SK-N-MC (cell line): ENCODE results near the gene RBM3.

ENCODE experiments used
- DNase-seq: peaks from one replicate; pipeline ENCODE4 v3.0.0-alpha.2; 2011; ENCODE audit warnings: low read depth, low spot score
- H3K27ac ChIP-seq: fragments of 200-600 bp; sonication (generic); 2 replicates; pipeline ENCODE4 v1.5.1; 2016; ENCODE audit warnings: mixed run types
- H3K36me3 ChIP-seq: fragments of 200-600 bp; sonication (generic); 2 replicates; pipeline ENCODE4 v1.6.1; 2017; ENCODE audit warnings: antibody characterized with exemption, low read length, mixed read lengths; ENCODE audit not compliant: insufficient read depth
- H3K4me3 ChIP-seq: fragments of 200-600 bp; sonication (generic); 2 replicates; pipeline ENCODE4 v1.5.1; 2016
- H3K9ac ChIP-seq: fragments of 200-600 bp; sonication (generic); 2 replicates; pipeline ENCODE4 v1.8.0; 2017; ENCODE audit warnings: mixed run types, mixed read lengths; ENCODE audit not compliant: insufficient read length
- H3K9me3 ChIP-seq: fragments of 200-600 bp; sonication (generic); 2 replicates; pipeline ENCODE4 v1.6.1; 2017; ENCODE audit warnings: low read depth, mild to moderate bottlenecking, antibody characterized with exemption, low read length, moderate library complexity, mixed read lengths
- EZH2 ChIP-seq: fragments of 200-600 bp; sonication (generic); IDR thresholded peaks from one replicate; pipeline ENCODE4 v1.6.1; 2017; ENCODE audit warnings: antibody characterized with exemption
- FOXP2 ChIP-seq: optimal IDR thresholded peaks from 2 replicates; pipeline ENCODE3; 2011; ENCODE audit warnings: mild to moderate bottlenecking, moderate library complexity; ENCODE audit not compliant: insufficient read depth; ENCODE audit errors: extremely low read length, control extremely low read depth
- POLR2AphosphoS5 ChIP-seq: IDR thresholded peaks from 2 replicates; pipeline ENCODE4 v1.6.1; 2012; ENCODE audit warnings: mild to moderate bottlenecking, low read depth, low read length, borderline replicate concordance

The RBM3 gene

GRCh38 chrX:48589482-48590162 is 15.3 kb downstream of the RBM3 start:
- Histone ChIP-seq H3K27ac (no peak overlapping the region), H3K9ac (no peak overlapping the region), H3K4me3 (no peak overlapping the region), H3K9me3 (no peaks in the 10 kb centered on the region), H3K36me3 (no peaks in the 10 kb centered on the region)
- no peak for DNase-seq
- no peak for TF ChIP-seq FOXP2
- no peak for TF ChIP-seq POLR2AphosphoS5
- no peak for TF ChIP-seq EZH2

DNA sequence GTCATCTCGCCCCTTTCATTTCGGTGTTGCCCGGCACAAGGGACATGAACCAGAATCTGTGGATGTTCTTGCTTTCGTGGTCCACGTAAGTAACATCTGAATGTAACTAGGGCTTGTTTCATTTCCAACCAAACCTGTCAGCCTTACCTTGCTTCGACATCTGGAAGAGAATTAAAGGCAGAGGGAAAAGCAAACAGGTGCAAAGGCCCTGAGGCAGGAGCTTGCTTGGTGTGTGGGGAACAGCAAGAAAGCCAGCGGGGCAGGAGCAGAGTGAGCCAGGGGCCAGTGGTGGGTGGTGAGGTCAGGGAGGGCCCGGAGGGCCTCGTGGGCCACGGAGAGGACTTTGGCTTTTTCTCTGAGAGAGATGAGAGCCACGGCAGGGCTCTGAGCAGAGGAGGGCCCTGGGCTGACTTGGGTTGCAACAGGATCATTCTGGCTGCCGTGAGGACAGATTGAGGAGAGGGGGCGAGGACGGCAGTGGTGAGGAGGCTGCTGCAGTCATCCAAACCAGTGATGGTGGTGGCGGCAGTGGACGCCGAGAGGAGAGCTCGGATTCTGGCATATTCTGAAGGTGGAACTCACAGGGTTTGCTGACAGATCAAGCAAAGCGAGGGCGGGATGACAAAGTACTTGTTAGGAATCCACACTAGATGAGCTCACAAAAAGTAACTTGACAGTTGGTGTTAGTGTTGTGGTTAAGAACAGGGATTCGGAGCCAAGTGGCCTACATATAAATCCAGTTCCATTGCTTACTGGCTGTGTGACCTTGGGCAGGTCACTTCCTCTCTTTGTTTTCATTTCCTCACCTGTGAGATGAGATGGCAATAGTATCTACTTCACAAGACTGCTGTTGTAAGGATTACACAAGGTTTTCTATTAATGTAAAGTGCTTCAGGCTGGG is 16.2 kb downstream of the RBM3 start:
- TF ChIP-seq POLR2AphosphoS5 (no peak), EZH2 (no peak), FOXP2 (no peak)
- no peak overlapping the region for H3K27ac ChIP-seq
- H3K9ac ChIP-seq = no peak overlapping the region
- H3K4me3 ChIP-seq = no peak overlapping the region
- H3K9me3 ChIP-seq = no peaks in the 10 kb centered on the region
- DNase-seq = no peak
- no peaks in the 10 kb centered on the region for H3K36me3 ChIP-seq

DNA sequence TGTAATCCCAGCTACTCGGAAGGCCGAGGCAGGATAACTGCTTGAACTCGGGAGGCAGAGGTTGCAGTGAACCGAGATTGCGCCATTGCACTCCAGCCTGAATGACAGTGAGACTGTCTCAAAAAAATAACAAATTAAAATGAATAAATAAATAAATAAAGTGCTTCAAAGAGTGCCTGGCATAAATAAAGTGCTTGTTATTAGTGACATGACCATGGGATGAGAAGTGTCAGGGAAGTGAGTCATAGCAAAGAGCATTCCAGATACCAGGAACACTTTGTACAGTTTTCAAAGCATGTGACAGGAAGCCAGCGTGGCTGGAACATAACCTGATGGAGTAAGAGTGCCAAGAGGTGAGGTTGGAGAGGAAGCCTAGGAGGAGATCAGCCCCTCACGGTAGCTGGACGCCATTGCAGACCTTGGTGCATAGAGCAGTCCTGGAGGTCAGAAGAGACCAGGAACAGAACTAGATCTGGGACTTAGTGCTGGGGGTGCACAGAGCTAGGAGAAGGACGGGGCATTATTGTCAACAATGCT is 17.0 kb downstream of the RBM3 start:
- no peaks in the 10 kb centered on the region for H3K36me3 ChIP-seq
- no peak overlapping the region for H3K4me3 ChIP-seq
- H3K9me3 ChIP-seq = no peaks in the 10 kb centered on the region
- TF ChIP-seq EZH2 = no peak
- TF ChIP-seq POLR2AphosphoS5 = no peak
- no peak for TF ChIP-seq FOXP2
- no peak for DNase-seq
- no peak overlapping the region for H3K27ac ChIP-seq
- no peak overlapping the region for H3K9ac ChIP-seq

DNA sequence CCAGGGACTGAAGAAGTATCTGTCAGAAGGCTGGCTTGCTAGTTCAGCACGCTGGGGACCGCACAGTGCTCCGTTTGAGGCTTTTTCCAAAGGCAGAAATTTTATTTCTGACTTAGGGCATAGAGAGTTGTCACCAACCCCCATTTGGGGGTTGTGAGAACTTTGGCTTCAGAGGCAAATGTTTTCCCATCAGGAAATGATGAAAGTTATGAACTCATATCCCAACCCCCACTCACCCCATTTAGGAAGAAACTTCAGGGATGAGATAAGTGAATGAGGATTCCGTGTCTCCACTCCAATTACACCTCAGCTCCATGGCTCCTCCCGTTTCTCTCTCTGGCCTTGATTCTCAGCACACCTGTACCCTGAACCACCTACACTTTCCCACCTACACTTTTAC is 18.7 kb downstream of the RBM3 start:
- no peak for TF ChIP-seq FOXP2
- no peak for TF ChIP-seq POLR2AphosphoS5
- no peak for TF ChIP-seq EZH2
- no peak for DNase-seq

GRCh38 chrX:48595929-48596328 is 21.6 kb downstream of the RBM3 start:
- Histone ChIP-seq H3K9ac (no peak overlapping the region), H3K9me3 (no peaks in the 10 kb centered on the region), H3K36me3 (peaks cover 8% of the 10 kb centered on the region; the same call in 1 of the 2 replicates), H3K27ac (peak overlapping the region; percentile 62; the same call in 1 of the 2 replicates), H3K4me3 (no peak overlapping the region)
- no peak for TF ChIP-seq EZH2
- TF ChIP-seq POLR2AphosphoS5 = no peak
- no peak for TF ChIP-seq FOXP2
- DNase-seq = no peak

More for the DNA sequence above, 18.7 kb downstream of the RBM3 start:
- no peak overlapping the region for H3K9ac ChIP-seq
- H3K27ac ChIP-seq = no peak overlapping the region
- H3K36me3 ChIP-seq = no peaks in the 10 kb centered on the region
- no peak overlapping the region for H3K4me3 ChIP-seq
- no peaks in the 10 kb centered on the region for H3K9me3 ChIP-seq

GRCh38 chrX:48597353-48598264 is 23.3 kb downstream of the RBM3 start, which contains the start of gene WDR13:
WDR13 (plus strand) TSS chrX:48597492; CDS start chrX:48597997, 505 bp downstream.
- H3K4me3 ChIP-seq = peak within 1 kb of the TSS; percentile 91
- H3K27ac ChIP-seq = peak within 1 kb of the TSS; percentile 96
- peak; percentile 65 for DNase-seq
- H3K36me3 ChIP-seq = peaks cover 8% of the 10 kb centered on the region; the same call in 1 of the 2 replicates
- H3K9me3 ChIP-seq = no peaks in the 10 kb centered on the region
- TF ChIP-seq FOXP2 (peak; percentile 24), EZH2 (no peak), POLR2AphosphoS5 (peak; percentile 60; the same call in 1 of the 2 replicates)
- peak within 1 kb of the TSS; percentile 92 for H3K9ac ChIP-seq

DNA sequence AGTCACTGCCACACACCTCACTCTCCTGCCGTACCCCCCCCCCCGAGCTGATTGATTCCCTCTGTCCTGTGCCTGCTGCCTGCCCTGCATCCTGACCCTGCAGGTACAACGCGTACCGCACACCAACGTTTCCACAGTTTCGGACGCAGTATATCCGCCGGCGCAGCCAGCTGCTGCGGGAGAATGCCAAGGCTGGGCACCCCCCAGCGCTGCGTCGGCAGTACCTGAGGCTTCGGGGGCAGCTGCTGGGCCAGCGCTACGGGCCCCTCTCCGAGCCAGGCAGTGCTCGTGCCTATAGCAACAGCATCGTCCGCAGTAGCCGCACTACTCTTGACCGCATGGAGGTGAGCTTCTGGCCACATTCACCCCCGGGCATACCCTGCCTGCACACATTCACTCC is 24.3 kb downstream of the RBM3 start:
- peak overlapping the region; percentile 91 for H3K4me3 ChIP-seq
- no peak for DNase-seq
- TF ChIP-seq POLR2AphosphoS5 (no peak), EZH2 (no peak), FOXP2 (no peak)
- H3K9ac ChIP-seq = no peak overlapping the region
- H3K9me3 ChIP-seq = no peaks in the 10 kb centered on the region
- peaks cover 8% of the 10 kb centered on the region; the same call in 1 of the 2 replicates for H3K36me3 ChIP-seq
- no peak overlapping the region for H3K27ac ChIP-seq

DNA sequence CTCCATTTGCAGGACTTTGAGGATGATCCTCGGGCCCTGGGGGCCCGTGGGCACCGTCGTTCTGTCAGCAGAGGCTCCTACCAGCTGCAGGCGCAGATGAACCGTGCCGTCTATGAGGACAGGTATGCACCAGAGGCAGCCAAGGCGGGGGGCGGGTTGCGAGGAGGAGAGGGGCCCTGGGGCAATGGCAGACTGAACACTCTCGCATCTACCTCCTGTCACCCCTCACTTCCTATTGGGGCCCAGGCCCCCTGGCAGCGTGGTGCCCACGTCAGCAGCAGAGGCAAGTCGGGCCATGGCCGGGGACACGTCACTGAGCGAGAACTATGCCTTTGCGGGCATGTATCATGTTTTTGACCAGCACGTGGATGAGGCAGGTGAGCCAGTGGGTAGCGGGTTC is 25.1 kb downstream of the RBM3 start:
- H3K36me3 ChIP-seq = peaks cover 8% of the 10 kb centered on the region; the same call in 1 of the 2 replicates

More for the DNA sequence above, 25.1 kb downstream of the RBM3 start:
- Histone ChIP-seq H3K9me3 (no peaks in the 10 kb centered on the region), H3K9ac (no peak overlapping the region), H3K4me3 (no peak overlapping the region), H3K27ac (no peak overlapping the region)
- TF ChIP-seq FOXP2 (no peak), POLR2AphosphoS5 (no peak), EZH2 (no peak)
- no peak for DNase-seq
